WERI-Rb-1 (cell line): ENCODE measurements around the gene SLC25A21.
"Not testable (repeated sequence)": the region's sequence is repeated elsewhere in the genome, so short reads cannot be mapped to it uniquely, and the experiment has no call there.

Source experiments
- DNase-seq: peaks from one replicate; pipeline ENCODE4 v3.0.0-alpha.2; 2020
- H3K27ac ChIP-seq: fragments of 250-450 bp; sonication (Bioruptor Pico); 2 replicates; pipeline ENCODE4 v1.5.1; 2020; ENCODE audit warnings: mild to moderate bottlenecking, moderate library complexity
- H3K27me3 ChIP-seq: fragments of 250-450 bp; sonication (Bioruptor Pico); 2 replicates; pipeline ENCODE4 v1.5.1; 2021; ENCODE audit warnings: mild to moderate bottlenecking, low read depth, moderate library complexity; ENCODE audit not compliant: insufficient read depth, severe bottlenecking
- H3K36me3 ChIP-seq: fragments of 250-450 bp; sonication (Bioruptor Pico); 2 replicates; pipeline ENCODE4 v1.5.1; 2020; ENCODE audit warnings: mild to moderate bottlenecking, moderate library complexity
- H3K4me3 ChIP-seq: 2 replicates; pipeline ENCODE4 v1.5.1; 2011; ENCODE audit warnings: low read depth, mild to moderate bottlenecking, control low read depth, low read length
- H3K9me3 ChIP-seq: fragments of 250-450 bp; sonication (Bioruptor Pico); 2 replicates; pipeline ENCODE4 v1.5.1; 2021; ENCODE audit warnings: mild to moderate bottlenecking, moderate library complexity; ENCODE audit not compliant: severe bottlenecking
- CTCF ChIP-seq: IDR thresholded peaks from 2 replicates; pipeline ENCODE4 v1.5.1; 2011; ENCODE audit warnings: low read depth, mild to moderate bottlenecking, control low read depth, inconsistent platforms, low read length

The SLC25A21 gene

GRCh38 chr14:37167151-37168047 is 5.0 kb downstream of the SLC25A21 start:
- no peak for TF ChIP-seq CTCF
- H3K27ac ChIP-seq = no peak overlapping the region
- no peak for DNase-seq

GRCh38 chr14:37165794-37166193 is 6.6 kb downstream of the SLC25A21 start:
- Histone ChIP-seq H3K27me3 (peaks cover 46% of the 10 kb centered on the region), H3K9me3 (no peaks in the 10 kb centered on the region), H3K27ac (no peak overlapping the region), H3K4me3 (no peak overlapping the region), H3K36me3 (no peaks in the 10 kb centered on the region)
- TF ChIP-seq CTCF = no peak
- no peak for DNase-seq

More at GRCh38 chr14:37167151-37168047, 5.0 kb downstream of the SLC25A21 start:
- no peaks in the 10 kb centered on the region for H3K9me3 ChIP-seq
- peaks cover 54% of the 10 kb centered on the region for H3K27me3 ChIP-seq
- no peak overlapping the region for H3K4me3 ChIP-seq
- H3K36me3 ChIP-seq = no peaks in the 10 kb centered on the region

DNA sequence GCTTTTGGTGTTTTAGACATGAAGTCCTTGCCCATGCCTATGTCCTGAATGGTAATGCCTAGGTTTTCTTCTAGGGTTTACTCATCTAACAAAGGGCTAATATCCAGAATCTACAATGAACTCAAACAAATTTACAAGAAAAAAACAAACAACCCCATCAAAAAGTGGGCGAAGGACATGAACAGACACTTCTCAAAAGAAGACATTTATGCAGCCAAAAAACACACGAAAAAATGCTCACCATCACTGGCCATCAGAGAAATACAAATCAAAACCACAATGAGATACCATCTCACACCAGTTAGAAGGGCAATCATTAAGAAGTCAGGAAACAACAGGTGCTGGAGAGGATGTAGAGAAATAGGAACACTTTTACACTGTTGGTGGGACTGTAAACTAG is 10.1 kb downstream of the SLC25A21 start:
- not testable (repeated sequence) for H3K36me3 ChIP-seq, H3K27ac ChIP-seq, DNase-seq, H3K4me3 ChIP-seq, H3K9me3 ChIP-seq
- H3K27me3 ChIP-seq = peaks cover 39% of the 10 kb centered on the region

GRCh38 chr14:37157987-37158386 is 14.4 kb downstream of the SLC25A21 start:
- no peak for TF ChIP-seq CTCF
- Histone ChIP-seq H3K36me3 (no peaks in the 10 kb centered on the region), H3K4me3 (no peak overlapping the region), H3K27me3 (peaks cover 26% of the 10 kb centered on the region), H3K27ac (no peak overlapping the region), H3K9me3 (no peaks in the 10 kb centered on the region)
- DNase-seq = no peak

DNA sequence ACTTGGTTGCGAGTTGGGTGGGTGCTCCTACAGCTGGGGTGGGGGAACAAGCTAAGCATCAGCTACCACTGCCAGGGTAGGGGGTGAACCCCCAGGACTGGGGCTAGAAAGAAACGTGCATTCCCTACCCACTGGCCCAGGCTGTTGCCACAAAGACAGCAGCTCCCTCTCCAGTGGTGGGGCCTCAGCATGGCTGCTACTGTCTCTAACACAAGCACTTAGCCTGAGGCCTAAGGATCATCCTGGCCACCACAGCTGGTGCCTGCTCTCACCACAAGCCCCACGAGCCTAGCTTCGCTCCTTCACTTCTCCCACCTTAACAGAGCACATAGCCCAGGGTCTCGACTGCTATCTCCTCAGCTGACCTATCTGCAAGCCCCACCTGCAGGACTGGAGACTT is 18.9 kb downstream of the SLC25A21 start:
- Histone ChIP-seq H3K27ac (no peak overlapping the region), H3K4me3 (no peak overlapping the region), H3K27me3 (peaks cover 18% of the 10 kb centered on the region), H3K36me3 (no peaks in the 10 kb centered on the region), H3K9me3 (no peaks in the 10 kb centered on the region)
- TF ChIP-seq CTCF = no peak
- DNase-seq = no peak

- no peak overlapping the region for H3K4me3 ChIP-seq
- no peak for TF ChIP-seq CTCF
- no peak for DNase-seq
These were observed 19.4 kb downstream of the SLC25A21 start for GRCh38 chr14:37153005-37153404.

More at GRCh38 chr14:37153005-37153404, 19.4 kb downstream of the SLC25A21 start:
- peaks cover 18% of the 10 kb centered on the region for H3K27me3 ChIP-seq
- H3K9me3 ChIP-seq = no peaks in the 10 kb centered on the region
- H3K36me3 ChIP-seq = no peaks in the 10 kb centered on the region
- no peak overlapping the region for H3K27ac ChIP-seq
